HepG2 (cell line): ENCODE data around the gene MTTP. TPM values are rescaled to one million over a fixed set of nuclear protein-coding genes. Genes with fewer than 3 reads are reported as not detected.
A peak's percentile ranks its signal among the peaks of the same experiment; 100 is the strongest.

Experiments used
- ARNT2 ChIP-seq: sonication (generic); formaldehyde crosslinking; IDR thresholded peaks from 2 replicates; pipeline ENCODE4 v1.8.0; 2022; ENCODE audit warnings: mild to moderate bottlenecking, low read depth, missing genetic modification reagents, moderate library complexity
- KLF13 ChIP-seq: sonication (generic); formaldehyde crosslinking; IDR thresholded peaks from 2 replicates; pipeline ENCODE4 v1.4.0; 2020; ENCODE audit warnings: mild to moderate bottlenecking, missing genetic modification reagents
- KLF16 ChIP-seq, 2 experiments: sonication (generic) in 1 of 2; formaldehyde crosslinking in 1 of 2; IDR thresholded peaks; 2 replicates each; pipeline versions ENCODE4 v1.6.1 to v1.8.0; 2016 to 2023; ENCODE audit warnings: missing genetic modification reagents in 2 of 2, missing compliant biosample characterization in 1 of 2
- MTA3 ChIP-seq: sonication (generic); formaldehyde crosslinking; IDR thresholded peaks from 2 replicates; pipeline ENCODE4 v1.4.0; 2020; ENCODE audit warnings: missing genetic modification reagents
- SSRP1 ChIP-seq: IDR thresholded peaks from 2 replicates; pipeline ENCODE4 v1.6.1; 2016; ENCODE audit warnings: control low read depth
- TBX3 ChIP-seq: fragments of 450-650 bp; IDR thresholded peaks from 2 replicates; pipeline ENCODE4 v1.6.1; 2017; ENCODE audit warnings: antibody characterized with exemption, mild to moderate bottlenecking, inconsistent platforms, borderline replicate concordance
- TSC22D2 ChIP-seq: sonication (generic); formaldehyde crosslinking; IDR thresholded peaks from 2 replicates; pipeline ENCODE4 v1.5.1; 2020; ENCODE audit warnings: missing genetic modification reagents, mild to moderate bottlenecking, borderline replicate concordance
- ZNF160 ChIP-seq: sonication (generic); formaldehyde crosslinking; IDR thresholded peaks from 2 replicates; pipeline ENCODE4 v1.8.0; 2022; ENCODE audit warnings: mild to moderate bottlenecking, inconsistent platforms, missing genetic modification reagents
- ZNF496 ChIP-seq: sonication (generic); formaldehyde crosslinking; IDR thresholded peaks from 2 replicates; pipeline ENCODE4 v1.8.1; 2023; ENCODE audit warnings: mild to moderate bottlenecking, moderate library complexity, missing genetic modification reagents; ENCODE audit not compliant: insufficient replicate concordance
- ZSCAN20 ChIP-seq: sonication (generic); formaldehyde crosslinking; IDR thresholded peaks from 2 replicates; pipeline ENCODE4 v1.4.0; 2020; ENCODE audit warnings: missing genetic modification reagents, mild to moderate bottlenecking, borderline replicate concordance
- ZSCAN21 ChIP-seq: sonication (generic); formaldehyde crosslinking; IDR thresholded peaks from 2 replicates; pipeline ENCODE4 v1.8.0; 2022; ENCODE audit warnings: mild to moderate bottlenecking, missing genetic modification reagents, moderate library complexity, borderline replicate concordance
- polyA plus RNA-seq, 8 experiments: library from polyadenylated mRNA; depleted of rRNA in 3 of 8; stranded (reverse) in 7 of 8; unstranded in 1 of 8; fragments of >200 nt; fragmentation: Illumina TruSeq in 4 of 8; extraction: Trizol in 4 of 8; gene quantifications; 2 replicates each; pipeline versions ENCODE4 v1.2.1 to v1.2.3, GENCODE V29; 2011 to 2016; ENCODE audit warnings: low read depth in 4 of 8, missing spikeins in 1 of 8, mixed read lengths in 1 of 8; ENCODE audit not compliant: insufficient read depth in 1 of 8
- total RNA-seq, 5 experiments: library from RNA; depleted of rRNA; stranded (reverse); fragments of >200 nt; fragmentation: Illumina TruSeq; extraction: Trizol; gene quantifications; 2 replicates each; pipeline ENCODE4 v1.2.3, GENCODE V29; 2016; ENCODE audit warnings: low read depth in 1 of 5
- TF ChIP-seq, protein P1 (sequence below): sonication (generic); formaldehyde crosslinking; IDR thresholded peaks from 2 replicates; pipeline ENCODE4 v1.4.0; 2020; ENCODE audit warnings: missing genetic modification reagents
- TF ChIP-seq, protein P2 (sequence below): sonication (generic); formaldehyde crosslinking; IDR thresholded peaks from 2 replicates; pipeline ENCODE4 v1.4.0; 2020; ENCODE audit warnings: mild to moderate bottlenecking, missing genetic modification reagents
- TF ChIP-seq, protein P3 (sequence below): sonication (generic); formaldehyde crosslinking; IDR thresholded peaks from 2 replicates; pipeline ENCODE4 v1.4.0; 2020; ENCODE audit warnings: missing genetic modification reagents, mild to moderate bottlenecking, borderline replicate concordance
- TF ChIP-seq, protein P4 (sequence below): IDR thresholded peaks from 2 replicates; pipeline ENCODE4 v1.6.1; 2018; ENCODE audit warnings: missing genetic modification reagents
- TF ChIP-seq, protein P5 (sequence below): sonication (generic); formaldehyde crosslinking; IDR thresholded peaks from 2 replicates; pipeline ENCODE4 v1.4.0; 2020; ENCODE audit warnings: missing genetic modification reagents
- TF ChIP-seq, protein P6 (sequence below): sonication (generic); formaldehyde crosslinking; IDR thresholded peaks from 2 replicates; pipeline ENCODE4 v1.5.1; 2020; ENCODE audit warnings: missing genetic modification reagents, mild to moderate bottlenecking, borderline replicate concordance

The MTTP gene
- total and polyA plus RNA-seq, 2 of the 13 experiments (the other 11 are each of a cell fraction or from before 2014, with no cell fraction given), result 84.7 to 102 TPM

DNA sequence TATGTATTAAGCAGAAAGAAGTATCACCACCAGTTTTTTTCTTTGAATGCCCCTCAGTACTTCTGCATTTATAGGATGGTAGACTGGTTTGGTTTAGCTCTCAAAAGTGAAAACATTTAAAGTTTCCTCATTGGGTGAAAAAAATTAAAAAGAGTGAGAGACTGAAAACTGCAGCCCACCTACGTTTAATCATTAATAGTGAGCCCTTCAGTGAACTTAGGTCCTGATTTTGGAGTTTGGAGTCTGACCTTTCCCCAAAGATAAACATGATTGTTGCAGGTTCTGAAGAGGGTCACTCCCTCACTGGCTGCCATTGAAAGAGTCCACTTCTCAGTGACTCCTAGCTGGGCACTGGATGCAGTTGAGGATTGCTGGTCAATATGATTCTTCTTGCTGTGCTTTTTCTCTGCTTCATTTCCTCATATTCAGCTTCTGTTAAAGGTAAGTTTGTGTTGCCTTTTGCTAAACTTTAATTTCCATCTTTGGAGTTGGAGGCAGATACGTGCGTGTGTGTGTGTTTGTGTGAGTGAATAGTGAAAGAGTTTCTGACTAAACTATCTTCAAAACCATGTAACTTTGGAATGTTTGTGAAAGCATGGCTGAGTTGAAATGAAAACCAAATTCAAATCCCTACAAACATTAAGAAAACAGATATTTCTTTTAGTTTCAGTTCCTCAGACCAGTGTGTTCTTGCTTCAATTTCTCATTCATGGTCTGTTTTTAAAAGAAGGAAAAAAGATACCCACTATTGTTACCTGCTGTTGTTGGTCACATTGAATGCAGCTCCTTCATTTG is at the start of gene MTTP (continued):
- TF ChIP-seq ZSCAN21 (CRISPR knock-in tag), result no peak
- TF ChIP-seq, protein P1, sequence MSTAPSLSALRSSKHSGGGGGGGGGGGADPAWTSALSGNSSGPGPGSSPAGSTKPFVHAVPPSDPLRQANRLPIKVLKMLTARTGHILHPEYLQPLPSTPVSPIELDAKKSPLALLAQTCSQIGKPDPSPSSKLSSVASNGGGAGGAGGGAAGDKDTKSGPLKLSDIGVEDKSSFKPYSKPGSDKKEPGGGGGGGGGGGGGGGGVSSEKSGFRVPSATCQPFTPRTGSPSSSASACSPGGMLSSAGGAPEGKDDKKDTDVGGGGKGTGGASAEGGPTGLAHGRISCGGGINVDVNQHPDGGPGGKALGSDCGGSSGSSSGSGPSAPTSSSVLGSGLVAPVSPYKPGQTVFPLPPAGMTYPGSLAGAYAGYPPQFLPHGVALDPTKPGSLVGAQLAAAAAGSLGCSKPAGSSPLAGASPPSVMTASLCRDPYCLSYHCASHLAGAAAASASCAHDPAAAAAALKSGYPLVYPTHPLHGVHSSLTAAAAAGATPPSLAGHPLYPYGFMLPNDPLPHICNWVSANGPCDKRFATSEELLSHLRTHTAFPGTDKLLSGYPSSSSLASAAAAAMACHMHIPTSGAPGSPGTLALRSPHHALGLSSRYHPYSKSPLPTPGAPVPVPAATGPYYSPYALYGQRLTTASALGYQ (CRISPR knock-in tag), result peak; percentile 67; the same call in 1 of the 2 replicates
- TF ChIP-seq, protein P2, sequence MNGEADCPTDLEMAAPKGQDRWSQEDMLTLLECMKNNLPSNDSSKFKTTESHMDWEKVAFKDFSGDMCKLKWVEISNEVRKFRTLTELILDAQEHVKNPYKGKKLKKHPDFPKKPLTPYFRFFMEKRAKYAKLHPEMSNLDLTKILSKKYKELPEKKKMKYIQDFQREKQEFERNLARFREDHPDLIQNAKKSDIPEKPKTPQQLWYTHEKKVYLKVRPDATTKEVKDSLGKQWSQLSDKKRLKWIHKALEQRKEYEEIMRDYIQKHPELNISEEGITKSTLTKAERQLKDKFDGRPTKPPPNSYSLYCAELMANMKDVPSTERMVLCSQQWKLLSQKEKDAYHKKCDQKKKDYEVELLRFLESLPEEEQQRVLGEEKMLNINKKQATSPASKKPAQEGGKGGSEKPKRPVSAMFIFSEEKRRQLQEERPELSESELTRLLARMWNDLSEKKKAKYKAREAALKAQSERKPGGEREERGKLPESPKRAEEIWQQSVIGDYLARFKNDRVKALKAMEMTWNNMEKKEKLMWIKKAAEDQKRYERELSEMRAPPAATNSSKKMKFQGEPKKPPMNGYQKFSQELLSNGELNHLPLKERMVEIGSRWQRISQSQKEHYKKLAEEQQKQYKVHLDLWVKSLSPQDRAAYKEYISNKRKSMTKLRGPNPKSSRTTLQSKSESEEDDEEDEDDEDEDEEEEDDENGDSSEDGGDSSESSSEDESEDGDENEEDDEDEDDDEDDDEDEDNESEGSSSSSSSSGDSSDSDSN (CRISPR knock-in tag), result no peak
- TF ChIP-seq SSRP1 (CRISPR knock-in tag), result no peak
- TF ChIP-seq ZNF496 (CRISPR knock-in tag), result no peak
- no peak for TF ChIP-seq KLF13
- peak; percentile 28; the same call in 1 of the 2 replicates for TF ChIP-seq ARNT2 (CRISPR knock-in tag)
- no peak for TF ChIP-seq ZSCAN20 (CRISPR knock-in tag)
- TF ChIP-seq, protein P3, sequence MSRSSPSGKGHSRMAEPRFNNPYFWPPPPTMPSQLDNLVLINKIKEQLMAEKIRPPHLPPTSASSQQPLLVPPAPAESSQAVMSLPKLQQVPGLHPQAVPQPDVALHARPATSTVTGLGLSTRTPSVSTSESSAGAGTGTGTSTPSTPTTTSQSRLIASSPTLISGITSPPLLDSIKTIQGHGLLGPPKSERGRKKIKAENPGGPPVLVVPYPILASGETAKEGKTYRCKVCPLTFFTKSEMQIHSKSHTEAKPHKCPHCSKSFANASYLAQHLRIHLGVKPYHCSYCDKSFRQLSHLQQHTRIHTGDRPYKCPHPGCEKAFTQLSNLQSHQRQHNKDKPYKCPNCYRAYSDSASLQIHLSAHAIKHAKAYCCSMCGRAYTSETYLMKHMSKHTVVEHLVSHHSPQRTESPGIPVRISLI (CRISPR knock-in tag), result peak; percentile 41; the same call in 1 of the 2 replicates
- TF ChIP-seq, protein P4, sequence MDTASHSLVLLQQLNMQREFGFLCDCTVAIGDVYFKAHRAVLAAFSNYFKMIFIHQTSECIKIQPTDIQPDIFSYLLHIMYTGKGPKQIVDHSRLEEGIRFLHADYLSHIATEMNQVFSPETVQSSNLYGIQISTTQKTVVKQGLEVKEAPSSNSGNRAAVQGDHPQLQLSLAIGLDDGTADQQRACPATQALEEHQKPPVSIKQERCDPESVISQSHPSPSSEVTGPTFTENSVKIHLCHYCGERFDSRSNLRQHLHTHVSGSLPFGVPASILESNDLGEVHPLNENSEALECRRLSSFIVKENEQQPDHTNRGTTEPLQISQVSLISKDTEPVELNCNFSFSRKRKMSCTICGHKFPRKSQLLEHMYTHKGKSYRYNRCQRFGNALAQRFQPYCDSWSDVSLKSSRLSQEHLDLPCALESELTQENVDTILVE, result peak; percentile 23; the same call in 1 of the 2 replicates
- TF ChIP-seq, protein P5, sequence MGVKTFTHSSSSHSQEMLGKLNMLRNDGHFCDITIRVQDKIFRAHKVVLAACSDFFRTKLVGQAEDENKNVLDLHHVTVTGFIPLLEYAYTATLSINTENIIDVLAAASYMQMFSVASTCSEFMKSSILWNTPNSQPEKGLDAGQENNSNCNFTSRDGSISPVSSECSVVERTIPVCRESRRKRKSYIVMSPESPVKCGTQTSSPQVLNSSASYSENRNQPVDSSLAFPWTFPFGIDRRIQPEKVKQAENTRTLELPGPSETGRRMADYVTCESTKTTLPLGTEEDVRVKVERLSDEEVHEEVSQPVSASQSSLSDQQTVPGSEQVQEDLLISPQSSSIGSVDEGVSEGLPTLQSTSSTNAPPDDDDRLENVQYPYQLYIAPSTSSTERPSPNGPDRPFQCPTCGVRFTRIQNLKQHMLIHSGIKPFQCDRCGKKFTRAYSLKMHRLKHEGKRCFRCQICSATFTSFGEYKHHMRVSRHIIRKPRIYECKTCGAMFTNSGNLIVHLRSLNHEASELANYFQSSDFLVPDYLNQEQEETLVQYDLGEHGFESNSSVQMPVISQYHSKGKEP (CRISPR knock-in tag), result no peak
- no peak for TF ChIP-seq MTA3 (CRISPR knock-in tag)
- no peak; a peak in 1 of 4 replicates for TF ChIP-seq KLF16 (CRISPR knock-in tag; IDR thresholded peaks at IDR 0.05)
- TF ChIP-seq ZNF160 (CRISPR knock-in tag), result 0 out of 2 replicates have a peak, but pooled peaks have one; percentile 26
- TF ChIP-seq TSC22D2 (CRISPR knock-in tag), result no peak; the same call in 1 of the 2 replicates
- no peak for TF ChIP-seq TBX3
- TF ChIP-seq, protein P6, sequence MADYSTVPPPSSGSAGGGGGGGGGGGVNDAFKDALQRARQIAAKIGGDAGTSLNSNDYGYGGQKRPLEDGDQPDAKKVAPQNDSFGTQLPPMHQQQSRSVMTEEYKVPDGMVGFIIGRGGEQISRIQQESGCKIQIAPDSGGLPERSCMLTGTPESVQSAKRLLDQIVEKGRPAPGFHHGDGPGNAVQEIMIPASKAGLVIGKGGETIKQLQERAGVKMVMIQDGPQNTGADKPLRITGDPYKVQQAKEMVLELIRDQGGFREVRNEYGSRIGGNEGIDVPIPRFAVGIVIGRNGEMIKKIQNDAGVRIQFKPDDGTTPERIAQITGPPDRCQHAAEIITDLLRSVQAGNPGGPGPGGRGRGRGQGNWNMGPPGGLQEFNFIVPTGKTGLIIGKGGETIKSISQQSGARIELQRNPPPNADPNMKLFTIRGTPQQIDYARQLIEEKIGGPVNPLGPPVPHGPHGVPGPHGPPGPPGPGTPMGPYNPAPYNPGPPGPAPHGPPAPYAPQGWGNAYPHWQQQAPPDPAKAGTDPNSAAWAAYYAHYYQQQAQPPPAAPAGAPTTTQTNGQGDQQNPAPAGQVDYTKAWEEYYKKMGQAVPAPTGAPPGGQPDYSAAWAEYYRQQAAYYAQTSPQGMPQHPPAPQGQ, result no peak
